ENCODE data around the gene COL6A1. TPM values are rescaled to one million over a fixed set of nuclear protein-coding genes. Genes with fewer than 3 reads are reported as not detected.

The COL6A1 gene
- total RNA-seq, 1 experiment from 2014 or later = 1.1 TPM

- no peak for DNase-seq (ENCODE audit: low spot score)
Observed at GRCh38 chr21:46048926-46049889, 67.6 kb downstream of the COL6A1 start.

DNA sequence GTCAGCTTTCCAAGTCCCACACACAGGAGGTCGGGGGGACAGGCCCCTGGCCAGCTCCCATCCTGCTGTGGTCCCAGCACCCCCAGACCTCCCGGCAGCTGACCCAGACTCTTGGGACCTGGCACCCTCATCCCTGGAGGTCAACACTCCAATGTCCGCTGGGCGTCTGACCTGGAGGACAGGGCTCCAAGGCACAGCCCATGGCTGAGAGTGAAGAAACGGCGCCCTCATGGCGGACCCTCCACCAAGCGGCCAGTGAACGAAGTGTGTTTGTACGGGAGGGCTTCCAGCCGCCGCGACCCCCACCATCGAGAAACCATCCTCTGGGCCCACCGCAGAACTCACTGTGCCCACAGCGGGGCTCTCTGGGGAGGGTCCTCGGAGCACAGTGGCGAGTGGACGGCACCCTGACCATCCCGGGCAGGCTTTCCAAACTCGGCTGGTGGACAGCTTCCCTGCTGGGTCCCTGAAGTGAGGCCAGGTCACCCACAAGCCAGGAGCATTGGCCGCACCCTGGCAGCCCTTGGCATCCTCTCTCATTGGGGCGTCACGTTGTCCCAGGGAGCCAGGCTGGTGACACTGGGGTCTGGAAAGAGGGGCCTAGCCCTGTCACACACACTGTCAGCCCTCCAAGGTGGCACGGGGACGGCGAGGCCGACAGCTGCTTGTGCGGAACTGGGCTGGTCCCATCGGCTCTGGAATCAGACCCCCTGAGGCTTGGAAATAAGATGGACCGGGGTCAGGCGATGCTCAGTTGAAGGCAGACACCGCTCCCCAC lies 68.5 kb downstream of the COL6A1 start:
- no peak for DNase-seq (ENCODE audit: low spot score)

- DNase-seq (ENCODE audit: low spot score) = no peak
Observed at GRCh38 chr21:46050668-46051378, 69.3 kb downstream of the COL6A1 start.

- no peak for DNase-seq (ENCODE audit: low spot score)
Observed at GRCh38 chr21:46051379-46051770, 69.8 kb downstream of the COL6A1 start.

- DNase-seq (ENCODE audit: low spot score) = no peak
Observed at GRCh38 chr21:46051821-46052675, 70.5 kb downstream of the COL6A1 start.

DNA sequence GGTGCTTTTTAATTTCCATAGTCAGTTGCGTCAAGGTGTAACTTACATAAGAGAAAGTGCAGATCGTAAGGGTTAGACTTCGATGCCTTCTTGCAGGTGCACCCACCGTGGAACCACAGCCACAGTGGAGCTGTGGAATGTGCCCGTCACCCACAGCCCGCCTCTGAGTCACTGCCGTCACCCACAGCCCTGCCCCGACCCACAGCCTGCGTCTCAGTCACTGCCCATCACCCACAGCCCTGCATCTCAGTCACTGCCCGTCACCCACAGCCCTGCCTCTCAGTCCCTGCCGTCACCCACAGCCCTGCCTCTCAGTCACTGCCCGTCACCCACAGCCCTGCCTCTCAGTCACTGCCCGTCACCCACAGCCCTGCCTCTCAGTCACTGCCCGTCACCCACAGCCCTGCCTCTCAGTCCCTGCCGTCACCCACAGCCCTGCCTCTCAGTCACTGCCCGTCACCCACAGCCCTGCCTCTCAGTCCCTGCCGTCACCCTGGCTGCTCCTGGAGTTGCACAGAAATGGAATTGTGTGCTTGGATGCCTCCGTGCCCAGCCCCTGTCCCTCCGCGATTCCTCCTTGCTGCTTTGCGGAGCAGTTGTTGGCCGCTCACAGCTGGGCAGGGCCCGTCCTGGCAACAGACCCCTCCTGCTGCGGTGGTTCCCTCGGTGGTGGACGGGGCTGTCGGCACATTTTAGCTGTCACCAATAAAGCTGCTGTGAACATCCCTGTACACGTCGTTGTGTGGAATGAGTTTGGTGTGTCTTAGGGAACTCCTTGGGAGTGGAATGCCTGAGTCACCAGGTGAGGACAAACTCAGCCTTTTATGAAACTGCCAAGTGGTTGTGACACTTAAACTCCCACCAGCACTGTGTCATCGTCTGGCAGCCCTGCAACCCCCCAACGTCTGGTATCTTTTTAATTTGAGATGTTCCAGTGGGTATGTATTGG lies 71.4 kb downstream of the COL6A1 start:
- DNase-seq (ENCODE audit: low spot score) = no peak

DNA sequence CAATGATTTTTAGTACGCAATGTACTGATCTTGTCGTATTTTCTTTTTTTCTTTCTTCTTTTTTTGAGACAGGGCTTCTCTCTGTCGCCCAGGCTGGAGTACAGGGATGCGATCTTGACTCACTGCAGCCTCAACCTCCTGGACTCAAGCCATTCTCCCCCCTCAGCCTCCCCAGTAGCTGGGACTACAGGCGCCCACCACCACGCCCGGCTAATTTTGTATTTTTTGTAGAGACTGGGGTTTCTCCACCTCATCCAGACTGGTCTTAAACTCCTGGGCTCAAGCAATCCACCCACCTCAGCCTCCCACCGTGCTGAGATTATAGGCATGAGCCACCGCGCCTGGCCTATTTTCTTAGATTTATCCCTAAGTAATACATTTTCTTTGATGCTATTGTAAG lies 72.5 kb downstream of the COL6A1 start:
- no peak for DNase-seq (ENCODE audit: low spot score)

DNA sequence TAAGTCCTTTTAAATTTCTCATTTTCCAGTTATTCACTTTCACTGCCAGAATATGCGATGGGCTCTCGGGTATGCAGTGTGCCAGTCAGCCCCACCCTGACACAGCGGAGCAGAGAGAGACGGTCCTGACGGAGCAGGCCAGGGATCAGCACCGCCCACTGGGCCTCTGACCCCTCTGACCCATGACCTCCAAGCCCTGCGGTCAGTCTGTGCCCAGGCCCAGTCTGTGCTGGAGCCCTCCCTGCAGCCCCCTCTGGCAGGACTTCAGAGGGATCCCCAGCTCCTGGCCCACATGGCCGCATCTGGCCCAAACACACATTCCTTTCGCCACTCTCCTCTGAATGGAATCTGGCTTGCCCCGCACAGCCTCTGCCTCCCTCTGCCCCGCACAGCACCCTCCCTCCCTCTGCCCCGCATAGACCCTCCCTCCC lies 72.9 kb downstream of the COL6A1 start:
- DNase-seq (ENCODE audit: low spot score) = no peak

Other genes starting within 250 kb of the COL6A1 start
- gene COL6A2, start 116.3 kb downstream of the COL6A1 start, total RNA-seq (2014; rRNA removed; shearing (Covaris generic)) = not detected in 2 replicates
- gene FTCD, start 173.8 kb downstream of the COL6A1 start, total RNA-seq (2014; rRNA removed; shearing (Covaris generic)) = 0.33 TPM in 1 of 2 replicates, not detected in the other
- 8.3 and 12.7 TPM in 2 replicates for gene SPATC1L, start 202.7 kb downstream of the COL6A1 start, total RNA-seq (2014; rRNA removed; shearing (Covaris generic))
- gene LSS, start 247.0 kb downstream of the COL6A1 start, total RNA-seq (2014; rRNA removed; shearing (Covaris generic)) = 95.6 and 109 TPM in 2 replicates